Activated naive CD4-positive, alpha-beta T cell treated with anti-CD3 and anti-CD28 coated beads, Interleukin-2, amount 50 U/mL, for 16 hours (primary cell): ENCODE results near the gene CAMK1D.
"Not testable (repeated sequence)": the region's sequence is repeated elsewhere in the genome, so short reads cannot be mapped to it uniquely, and the experiment has no call there.

Source experiments
- DNase-seq: peaks from one replicate; pipeline ENCODE4 v3.0.0-alpha.2; 2020

The CAMK1D gene

DNA sequence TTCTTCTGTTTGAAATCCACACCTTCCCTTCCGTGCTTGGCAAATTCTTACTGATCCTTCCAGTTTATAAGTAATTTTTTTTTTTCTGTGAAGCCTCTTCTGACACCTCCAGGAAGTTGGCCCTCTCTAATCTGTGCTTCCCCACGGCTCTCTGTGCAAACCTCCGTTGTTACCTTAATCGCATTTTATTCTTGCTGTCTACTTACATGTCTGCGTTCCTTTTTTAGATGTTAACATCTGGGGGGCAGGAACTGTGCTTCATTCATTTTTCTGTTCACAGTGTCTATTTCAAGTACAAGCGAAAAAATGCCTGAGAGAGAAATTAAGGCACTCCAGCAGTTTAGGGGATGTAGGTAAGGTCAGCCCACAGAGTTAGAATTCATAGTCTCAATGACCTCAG lies 8.4 kb upstream of the CAMK1D start:
- DNase-seq, result no peak

DNA sequence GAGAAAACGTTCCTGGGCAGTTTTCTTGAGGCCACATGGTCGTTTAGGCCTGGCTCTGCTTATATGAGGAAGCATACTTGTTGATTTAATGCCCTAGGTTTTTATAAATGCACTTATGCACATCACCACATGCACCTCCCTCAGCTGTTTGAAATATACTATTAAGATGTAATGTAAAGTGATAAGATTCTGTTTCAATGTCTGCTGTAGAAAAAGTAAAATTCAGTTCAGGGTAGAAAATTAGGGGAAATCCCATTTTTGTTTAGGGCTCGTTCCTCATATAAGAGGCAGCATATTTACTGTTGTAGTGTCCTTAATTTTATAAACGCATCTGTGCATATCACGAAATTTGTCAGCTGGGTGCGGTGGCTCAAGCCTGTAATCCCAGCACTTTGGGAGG lies 7.8 kb upstream of the CAMK1D start:
- DNase-seq, result no peak

DNA sequence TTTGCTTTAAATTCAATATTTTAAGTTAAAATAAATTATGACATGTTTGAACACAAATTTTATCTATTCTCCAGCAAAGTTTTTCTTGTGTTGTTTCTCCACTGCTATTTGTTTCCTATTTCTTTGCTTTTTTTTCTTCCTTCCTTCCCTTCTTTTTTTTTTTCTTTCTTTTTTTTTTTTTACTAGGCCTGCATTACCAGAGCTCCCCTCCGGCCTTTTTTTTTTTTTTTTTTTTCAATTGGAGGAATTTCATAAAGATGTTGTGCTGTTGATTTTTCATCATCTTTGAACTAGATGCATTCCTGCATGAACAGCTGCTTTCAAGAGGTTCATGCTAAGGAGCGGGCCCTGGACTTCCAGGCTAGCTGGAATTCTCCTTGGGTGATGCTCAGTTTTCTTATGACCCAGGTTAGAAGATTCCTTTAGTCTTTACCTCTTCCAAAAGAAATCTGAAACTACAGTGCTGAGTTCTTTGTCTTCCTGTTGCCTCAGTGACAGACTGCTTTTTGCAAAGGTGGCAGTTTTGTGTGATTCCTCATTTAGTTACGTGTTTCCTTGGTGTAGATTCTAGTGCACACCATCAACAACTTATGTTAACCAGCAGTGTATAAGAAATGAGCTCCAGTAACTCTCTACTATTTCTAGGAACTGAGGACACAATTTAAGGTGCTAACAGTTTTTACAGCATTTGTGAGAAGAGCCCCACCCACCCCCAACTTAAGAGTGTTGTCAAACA lies 4.8 kb upstream of the CAMK1D start:
- no peak for DNase-seq

DNA sequence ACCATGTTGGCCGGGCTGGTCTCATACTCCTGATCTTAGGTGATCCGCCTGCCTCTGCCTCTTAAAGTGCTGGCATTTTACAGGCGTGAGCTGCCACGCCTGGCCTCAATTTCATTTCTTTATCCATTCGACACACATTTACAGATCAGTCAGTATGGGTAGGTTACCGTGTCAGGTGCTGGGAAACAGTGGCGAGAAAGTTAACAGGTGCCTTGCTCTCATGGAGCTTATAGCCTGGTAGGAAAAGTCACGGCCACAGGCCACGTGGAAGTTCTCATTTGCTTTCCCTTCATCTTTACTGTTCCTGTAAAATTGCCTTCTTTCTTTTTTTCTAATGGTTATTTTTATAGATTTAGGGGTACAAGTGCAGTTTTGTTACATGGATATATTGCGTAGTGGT lies 2.6 kb upstream of the CAMK1D start:
- DNase-seq, result no peak

DNA sequence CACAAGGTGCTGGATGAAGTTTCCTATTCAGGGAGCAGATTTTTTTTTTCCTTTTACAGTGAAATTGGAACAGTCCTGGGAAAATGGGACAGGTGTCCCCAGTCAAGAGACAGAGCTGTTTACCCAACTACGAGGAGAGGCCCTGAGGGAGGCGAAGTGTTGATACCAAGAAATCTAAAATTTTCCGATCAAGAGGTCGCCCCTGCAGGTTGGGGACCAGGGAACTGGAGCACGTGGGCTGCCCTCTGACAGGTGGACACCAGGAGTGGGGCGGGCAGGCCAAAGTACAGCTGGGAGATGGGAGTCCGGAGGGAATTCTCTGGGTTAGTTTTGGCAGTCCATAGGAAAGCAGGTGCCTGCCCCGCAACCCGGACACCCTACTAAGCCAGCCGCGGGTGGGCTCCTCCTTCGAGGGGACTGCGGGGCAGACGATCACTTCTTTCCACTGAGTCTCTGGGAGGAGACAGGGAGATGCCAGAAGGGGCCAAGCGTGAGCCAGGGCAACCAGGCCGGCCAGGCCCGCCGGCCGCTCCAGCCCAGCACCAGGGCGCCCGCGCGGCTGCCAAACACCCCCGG lies 965 bp upstream of the CAMK1D start:
- DNase-seq, result no peak

DNA sequence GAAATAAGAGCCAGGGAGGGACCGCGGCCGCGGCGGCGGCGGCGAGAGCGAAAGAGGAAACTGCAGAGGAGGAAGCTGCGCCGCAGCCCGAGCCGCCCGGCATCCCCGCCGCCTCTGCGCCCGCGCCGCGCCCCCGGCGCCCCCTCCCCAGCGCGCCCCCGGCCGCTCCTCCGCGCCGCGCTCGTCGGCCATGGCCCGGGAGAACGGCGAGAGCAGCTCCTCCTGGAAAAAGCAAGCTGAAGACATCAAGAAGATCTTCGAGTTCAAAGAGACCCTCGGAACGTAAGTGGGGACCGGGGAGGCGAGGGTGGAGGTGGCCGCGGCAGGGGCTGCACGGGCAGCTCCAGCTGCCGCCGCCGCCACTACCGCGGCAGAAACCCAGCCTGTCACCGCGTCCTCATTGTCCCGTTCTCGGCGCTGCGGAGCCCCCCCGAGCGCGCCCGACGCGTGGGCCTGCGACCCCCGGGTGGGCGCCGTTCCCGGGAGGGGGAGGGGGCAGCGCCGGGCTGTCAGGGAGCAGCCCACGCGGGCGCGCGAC lies 351 bp downstream of the CAMK1D start:
- DNase-seq, result no peak

DNA sequence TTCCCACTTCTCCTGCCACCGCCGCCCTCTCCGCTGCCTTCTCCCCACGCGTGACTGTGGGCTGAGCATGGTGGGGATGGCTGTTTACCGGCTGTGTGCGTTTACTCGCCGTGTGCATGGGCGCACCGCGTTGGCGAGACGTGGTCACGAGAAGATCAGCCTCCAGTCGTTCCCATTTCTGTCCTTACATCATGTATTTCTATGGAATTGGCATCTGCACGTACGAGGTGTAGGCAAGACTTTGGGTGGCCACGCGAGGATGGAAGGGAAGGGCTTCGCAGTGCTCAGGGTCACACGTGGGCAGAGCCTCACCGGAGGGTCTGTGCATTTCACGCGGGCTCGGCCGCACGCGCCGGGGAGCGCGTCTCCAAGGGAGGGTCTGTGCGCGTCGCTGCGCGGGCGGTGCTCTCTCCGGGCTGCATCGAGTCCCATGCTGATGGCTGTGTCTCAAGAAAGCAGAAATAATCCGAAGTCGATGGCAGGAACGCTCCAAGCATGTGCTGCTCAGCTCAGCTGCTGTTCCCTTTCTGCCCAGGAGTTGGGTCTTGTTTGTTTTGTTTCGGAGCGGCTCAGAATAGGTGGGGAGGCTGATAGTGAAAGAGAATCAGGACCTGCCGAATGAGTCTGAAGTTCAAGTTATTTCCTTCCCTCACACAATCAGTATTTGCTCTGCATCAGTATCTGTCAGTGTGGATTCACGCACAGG lies 973 bp downstream of the CAMK1D start:
- peak; percentile 52 for DNase-seq

DNA sequence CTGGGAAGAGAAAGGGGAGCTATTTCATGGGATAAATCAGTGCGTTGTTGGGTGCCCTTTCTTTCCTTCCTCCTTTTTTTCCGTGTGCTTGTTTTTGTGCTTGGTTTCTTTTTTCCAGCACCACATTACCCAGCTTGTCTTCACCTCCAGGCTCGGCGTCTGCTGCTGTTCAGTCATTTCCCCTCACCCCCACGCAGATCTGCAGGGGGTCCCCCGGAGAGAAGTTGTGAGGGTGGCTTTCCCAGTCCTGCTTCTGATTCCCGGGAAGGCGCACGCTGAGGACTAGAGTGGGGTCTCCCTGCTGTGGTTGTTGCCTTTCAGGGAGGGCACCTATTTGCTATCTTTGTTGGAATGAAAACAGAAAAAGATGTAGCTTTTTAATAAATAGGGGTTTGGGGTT lies 1.6 kb downstream of the CAMK1D start:
- peak; percentile 15 for DNase-seq

DNA sequence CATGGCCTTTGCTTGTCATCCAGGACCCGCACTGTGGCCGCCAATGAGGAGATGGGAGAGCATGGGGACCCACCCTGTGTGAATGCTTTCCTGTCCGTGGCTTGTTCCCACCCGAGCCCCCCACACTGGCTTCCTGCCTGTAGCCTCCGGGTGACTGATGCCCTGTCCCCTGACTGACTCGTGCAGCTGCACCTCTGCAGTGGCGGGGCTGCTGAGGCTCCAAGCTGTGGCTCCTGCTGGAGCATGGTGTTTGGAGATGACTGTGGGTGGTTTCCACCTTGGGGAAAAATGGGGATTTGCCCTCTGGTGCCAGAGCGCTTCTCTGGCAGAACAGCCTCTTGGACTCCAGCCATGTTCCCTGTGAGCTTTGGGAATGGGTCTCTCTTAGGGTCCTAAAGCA lies 2.1 kb downstream of the CAMK1D start:
- DNase-seq, result no peak

DNA sequence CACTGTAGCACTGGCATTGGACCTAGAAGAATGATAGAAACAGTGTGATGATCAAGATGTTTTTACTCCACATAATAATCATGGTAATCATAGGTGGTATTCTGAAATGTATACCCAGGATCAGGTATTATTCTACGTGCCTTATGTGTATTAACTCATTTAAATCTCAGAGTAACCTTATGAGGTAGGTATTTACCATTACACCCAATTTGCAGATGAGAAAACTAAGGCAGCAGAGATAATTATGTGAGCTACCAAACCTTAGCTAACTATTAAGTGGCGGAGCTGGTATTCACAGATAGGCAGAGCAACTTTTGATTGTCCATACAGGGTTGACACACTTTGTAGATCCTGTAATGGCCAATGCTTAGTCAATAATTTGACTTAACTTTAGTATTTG lies 2.5 kb downstream of the CAMK1D start:
- no peak for DNase-seq

DNA sequence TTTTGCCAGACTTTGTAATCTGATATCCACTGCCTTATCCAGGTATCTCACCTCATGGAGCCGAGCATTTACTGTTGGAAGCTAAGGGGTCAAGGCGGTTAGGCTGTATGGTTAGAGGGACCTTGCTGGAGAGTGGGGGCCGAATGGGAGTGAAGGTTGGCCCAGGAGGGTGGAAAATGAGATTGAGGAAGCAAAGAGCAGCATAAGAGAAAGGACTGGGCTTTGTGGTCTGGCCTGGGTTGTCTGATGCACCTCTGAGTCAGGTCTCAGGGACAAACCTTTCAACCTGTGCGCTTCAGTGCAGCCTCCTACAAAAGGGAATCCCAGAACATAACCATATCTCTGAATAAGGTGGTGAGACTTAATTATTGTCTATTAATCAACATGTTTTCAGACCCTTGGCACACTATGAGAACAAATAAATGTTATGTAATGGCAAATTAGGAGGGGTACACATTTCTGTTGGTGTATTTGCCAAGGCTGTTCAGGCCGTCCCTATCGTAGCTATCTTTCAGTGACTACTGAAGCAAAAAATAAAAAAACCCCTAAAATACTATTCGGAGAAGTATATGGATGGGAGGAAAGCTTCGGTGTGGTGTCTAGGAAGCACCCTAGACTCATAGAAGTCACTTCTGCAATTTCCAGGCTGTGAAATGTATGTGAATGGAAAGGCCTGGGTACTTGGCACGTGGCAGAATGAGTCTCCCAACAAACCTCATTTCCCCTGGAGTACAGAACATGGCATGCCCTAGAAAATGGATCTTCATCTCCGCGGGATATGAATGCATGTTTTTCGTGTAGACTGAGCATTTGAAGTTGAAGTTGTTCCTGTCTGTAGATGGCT lies 4.3 kb downstream of the CAMK1D start:
- no peak for DNase-seq

DNA sequence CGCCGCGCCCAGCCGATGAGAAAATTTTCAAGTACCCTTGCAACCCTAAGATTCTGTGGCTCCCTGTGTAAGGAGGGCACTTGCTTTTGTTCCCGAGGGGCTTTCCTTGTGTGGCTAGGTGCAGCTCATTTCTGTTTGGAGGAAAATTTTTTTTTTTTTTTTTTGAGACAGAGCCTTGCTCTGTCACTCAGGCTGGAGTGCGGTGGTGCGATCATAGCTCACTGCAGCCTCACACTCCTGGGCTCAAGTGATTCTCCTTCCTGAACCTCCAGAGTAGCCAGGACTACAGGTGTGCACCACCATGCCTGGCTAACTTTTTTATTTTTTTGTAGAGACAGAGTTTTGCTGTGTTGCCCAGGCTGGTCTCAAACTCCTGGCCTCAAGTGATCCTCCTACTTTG lies 5.3 kb downstream of the CAMK1D start:
- not testable (repeated sequence) for DNase-seq

DNA sequence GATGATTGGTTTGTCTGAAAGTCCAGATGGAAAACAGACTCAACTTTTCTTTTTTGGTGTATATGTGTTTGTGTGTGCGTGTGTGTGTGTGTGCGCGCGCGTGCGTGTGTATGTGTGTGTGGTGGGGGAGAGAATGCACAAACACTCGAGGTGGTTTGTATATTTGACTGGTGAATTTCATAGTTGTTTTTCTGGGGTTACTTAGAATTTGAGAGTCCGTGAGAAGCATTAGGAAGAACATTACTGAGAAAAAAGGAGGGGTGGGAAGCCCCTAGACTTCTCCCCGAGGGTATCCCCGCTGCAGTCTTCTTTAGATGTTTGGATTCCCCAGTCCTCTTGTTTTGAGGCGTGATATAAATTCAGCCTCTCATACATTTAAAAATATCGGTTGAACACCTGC lies 6.0 kb downstream of the CAMK1D start:
- DNase-seq, result no peak

DNA sequence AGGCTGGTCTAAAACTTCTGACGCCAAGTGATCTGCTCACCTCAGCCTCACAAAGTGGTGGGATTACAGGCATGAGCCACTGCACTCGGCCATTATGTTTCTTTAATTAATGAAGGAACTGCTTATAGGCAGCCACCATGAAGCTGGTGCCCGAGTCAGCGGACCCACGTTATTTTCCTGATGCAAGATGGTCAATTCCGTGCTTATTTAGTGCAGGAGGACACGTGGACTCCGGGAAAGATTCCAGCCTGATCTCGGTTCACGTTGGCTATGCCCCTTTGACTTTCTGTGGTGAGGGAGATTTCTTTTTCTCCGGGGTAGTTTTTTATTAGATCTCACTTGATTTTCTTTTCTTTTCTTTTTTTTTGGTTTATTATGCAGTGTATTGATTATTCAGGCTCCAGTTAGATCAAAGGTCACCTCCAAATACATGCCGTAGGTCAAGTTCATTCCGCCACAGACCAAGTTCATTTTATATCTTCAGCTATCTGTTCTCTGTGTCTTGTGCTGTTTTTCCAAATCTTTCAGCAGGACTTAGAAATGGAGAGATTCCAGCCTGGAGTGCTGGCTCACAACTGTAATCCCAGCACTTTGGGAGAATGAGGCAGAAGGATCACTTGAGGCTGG lies 8.3 kb downstream of the CAMK1D start:
- no peak for DNase-seq

DNA sequence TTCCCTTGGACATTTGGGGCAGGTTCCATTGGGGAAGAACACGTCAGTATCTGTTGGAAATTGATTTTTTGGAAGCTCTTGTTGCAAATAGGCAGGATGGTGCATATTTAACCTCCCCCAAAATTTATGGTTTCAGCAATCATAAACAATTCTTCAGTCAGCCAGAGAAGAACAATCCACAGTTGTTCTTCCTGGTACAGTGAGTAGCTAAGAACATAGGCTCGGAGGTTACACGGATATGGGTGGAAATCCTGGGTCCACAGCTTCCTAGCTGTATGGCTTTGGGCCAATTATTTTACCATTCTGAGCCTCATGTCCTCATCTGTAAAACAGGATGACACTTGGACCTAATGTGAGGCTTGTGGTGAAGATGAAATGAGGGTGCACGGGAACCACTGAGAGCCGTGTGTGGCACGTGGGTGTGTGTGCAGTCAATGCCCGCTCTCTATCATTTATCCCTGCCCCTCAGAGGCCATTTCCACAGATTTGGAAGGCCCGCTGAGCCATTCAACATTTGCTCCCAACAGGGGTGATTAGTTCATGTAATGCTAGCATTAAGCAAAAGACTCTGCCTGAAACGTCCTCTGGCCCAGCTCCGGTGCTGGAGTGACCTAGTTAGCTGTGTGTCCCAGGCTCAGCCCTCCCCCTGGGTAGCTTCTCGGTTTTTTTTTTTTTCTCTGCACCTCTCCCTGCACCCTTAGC lies 9.7 kb downstream of the CAMK1D start:
- DNase-seq, result no peak

DNA sequence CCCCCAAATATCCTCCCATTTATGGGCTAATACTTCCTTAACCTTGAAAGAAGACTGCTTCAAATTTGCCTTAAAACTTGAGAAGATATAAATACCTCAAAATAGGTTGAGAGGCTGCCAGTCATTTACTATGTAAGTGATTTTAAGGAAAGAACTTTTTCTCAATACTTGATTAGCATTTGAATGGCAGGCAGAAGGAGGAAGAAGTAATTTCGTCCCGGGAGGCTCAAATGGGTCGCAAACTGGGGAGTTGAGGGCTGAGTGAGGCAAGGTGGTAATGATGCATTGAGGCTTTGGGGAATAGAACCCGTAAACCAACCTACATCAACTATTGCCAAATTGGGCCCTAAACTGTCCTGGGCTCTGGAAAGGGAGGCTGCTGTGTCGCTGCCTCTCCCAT lies 11.1 kb downstream of the CAMK1D start:
- no peak for DNase-seq

DNA sequence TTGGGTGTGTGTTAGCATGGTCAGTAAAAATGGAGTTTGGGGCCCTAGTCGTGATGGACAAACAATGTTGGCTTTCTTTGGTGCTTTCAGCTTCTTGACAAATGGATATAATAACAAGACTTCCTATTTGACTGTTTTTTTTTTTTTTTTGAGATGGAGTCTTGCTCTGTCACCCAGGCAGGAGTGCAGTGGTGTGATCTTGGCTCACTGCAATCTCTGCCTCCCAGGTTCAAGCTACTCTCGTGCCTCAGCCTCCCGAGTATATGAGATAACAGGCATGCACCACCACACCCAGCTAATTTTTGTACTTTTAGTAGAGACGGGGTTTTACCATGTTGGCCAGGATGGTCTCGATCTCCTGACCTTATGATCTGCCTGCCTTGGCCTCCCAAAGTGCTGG lies 11.8 kb downstream of the CAMK1D start:
- DNase-seq, result not testable (repeated sequence)

DNA sequence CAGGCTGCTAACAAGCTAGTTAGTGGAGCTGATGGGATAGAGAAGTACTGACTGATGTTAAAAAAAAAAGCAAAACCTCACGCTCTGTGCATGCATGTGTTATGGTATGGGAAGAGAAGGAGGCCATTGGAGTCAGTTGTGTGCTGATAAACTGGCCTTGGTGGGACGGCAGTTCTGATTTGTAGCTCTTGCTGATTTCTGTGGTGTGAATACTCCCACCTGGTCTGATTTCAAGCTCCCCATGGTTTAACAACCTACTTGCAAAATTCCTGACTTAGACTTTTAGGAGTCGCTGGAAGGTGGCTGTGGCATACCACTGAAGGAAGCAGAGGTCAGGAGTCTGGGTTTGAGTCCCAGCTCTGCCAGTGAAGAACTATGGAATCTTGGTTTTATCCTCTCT lies 15.2 kb downstream of the CAMK1D start:
- no peak for DNase-seq

DNA sequence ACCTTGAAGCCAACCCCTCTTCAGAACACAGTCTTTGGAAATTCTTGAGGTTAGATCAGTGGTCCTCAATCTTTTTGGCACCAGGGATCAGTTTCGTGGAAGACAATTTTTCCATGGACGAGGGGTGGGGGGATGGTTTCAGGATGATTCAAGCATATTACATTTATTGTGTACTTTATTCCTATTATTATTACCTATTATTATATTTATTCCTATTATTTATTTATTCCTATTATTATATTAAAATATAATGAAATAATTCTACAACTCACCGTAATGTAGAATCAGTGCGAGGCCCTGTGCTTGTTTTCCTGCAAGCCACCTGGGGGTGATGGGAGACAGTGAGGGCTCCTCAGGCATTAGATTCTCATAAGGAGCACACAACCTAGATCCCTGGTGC lies 17.9 kb downstream of the CAMK1D start:
- DNase-seq, result no peak

DNA sequence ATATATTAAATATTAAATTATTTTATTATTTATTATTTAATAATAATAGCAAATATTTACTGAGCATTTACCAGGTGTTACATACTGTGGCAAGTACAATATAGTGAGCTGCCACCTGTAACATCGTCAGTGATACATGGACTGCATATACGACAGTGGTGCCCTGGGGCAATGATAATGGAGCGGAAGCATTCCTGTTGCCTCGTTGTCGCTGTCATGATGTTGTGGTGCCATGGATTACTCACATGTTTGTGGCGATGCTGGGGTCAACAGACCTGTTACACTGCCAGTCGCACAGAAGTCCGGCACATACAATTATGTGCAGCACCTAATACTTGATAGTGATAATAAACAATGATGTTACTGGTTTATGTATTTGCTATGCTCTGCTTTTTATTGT lies 20.6 kb downstream of the CAMK1D start:
- no peak for DNase-seq

DNA sequence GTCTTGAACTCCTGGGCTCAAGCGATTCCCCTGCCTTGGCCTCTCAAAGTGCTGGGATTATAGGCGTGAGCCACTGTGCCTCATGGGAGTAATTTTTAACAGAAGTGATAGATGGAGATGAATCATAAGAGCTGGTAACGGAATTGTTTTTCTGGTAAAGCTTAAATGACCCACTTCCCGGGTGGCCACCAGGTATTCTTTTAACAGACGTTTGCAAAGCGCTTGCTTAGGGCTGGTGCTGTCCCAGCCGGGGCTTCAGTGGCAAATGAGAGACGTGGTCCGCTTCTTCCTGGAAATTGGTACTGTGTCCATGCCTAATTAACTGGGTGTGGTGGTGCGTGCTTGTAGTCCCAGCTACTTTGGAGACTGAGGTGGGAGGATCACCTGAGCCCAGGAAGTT lies 23.5 kb downstream of the CAMK1D start:
- no peak for DNase-seq

DNA sequence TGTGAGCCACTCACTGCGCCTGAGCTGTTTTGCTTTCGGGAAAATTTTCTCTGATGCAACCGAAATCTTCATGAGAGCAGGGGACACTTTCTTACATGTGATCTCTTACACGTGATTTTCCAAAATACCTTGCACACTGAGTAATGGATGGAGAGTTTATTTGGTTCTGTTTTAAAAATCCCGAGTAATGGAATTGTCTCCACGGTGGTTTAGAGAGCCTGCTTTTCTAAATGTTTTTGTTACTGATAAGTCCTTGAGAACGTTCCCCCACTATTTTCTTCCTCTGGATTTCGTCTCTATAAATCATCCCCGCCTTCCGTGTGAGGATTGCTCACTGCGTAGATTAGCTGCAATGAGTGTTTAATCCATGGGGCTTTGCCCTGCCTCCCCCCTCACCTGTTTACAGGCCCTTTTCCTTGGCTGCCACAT lies 25.7 kb downstream of the CAMK1D start:
- no peak for DNase-seq
